PC-9 (cell line): ENCODE results near the gene CRYL1.

ENCODE experiments used
- EZH2 ChIP-seq: fragments of 200-600 bp; sonication (generic); IDR thresholded peaks from 2 replicates; pipeline ENCODE4 v1.8.0; 2017; ENCODE audit warnings: antibody characterized with exemption, low read depth
- TF ChIP-seq, protein P1 (sequence below): fragments of 200-600 bp; sonication (generic); conservative IDR thresholded peaks from 2 replicates; pipeline ENCODE4 v1.6.1; 2017; ENCODE audit warnings: mixed run types, antibody characterized with exemption, mild to moderate bottlenecking, moderate library complexity

DNA sequence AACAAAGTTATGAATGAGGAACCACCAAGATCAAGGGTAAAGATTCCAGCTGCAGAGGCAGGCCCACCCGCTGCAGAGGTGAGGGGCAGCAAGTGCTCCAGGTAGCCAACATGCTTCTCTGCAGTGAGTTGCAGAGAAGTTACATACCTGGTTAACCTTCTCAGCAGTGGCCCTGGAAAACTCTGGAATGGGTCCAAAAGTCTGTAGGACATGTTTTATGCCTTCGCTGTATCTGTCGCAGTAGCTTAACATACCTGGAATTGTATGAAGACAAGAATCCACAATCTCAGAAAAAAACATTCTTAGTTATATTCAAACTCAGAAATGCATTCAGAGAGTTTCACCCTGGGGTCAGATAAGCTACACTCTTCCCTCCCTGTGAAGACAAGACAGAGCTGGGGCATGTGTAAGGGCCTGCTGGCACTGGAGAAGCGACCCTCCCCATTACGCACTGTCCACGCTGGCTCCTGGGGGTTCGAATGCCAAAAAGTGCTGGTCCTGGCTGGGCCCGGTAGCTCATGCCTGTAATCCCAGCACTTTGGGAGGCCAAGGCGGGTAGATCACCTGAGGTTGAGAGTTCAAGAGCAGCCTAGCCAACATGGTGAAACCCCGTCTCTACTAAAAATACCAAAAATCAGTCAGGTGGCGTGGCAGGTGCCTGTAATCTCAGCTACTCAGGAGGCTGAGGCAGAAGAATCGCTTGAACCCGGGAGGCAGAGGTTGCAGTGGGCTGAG lies 121.0 kb downstream of the CRYL1 start:
- TF ChIP-seq, protein P1, sequence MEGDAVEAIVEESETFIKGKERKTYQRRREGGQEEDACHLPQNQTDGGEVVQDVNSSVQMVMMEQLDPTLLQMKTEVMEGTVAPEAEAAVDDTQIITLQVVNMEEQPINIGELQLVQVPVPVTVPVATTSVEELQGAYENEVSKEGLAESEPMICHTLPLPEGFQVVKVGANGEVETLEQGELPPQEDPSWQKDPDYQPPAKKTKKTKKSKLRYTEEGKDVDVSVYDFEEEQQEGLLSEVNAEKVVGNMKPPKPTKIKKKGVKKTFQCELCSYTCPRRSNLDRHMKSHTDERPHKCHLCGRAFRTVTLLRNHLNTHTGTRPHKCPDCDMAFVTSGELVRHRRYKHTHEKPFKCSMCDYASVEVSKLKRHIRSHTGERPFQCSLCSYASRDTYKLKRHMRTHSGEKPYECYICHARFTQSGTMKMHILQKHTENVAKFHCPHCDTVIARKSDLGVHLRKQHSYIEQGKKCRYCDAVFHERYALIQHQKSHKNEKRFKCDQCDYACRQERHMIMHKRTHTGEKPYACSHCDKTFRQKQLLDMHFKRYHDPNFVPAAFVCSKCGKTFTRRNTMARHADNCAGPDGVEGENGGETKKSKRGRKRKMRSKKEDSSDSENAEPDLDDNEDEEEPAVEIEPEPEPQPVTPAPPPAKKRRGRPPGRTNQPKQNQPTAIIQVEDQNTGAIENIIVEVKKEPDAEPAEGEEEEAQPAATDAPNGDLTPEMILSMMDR = no peak
- no peak for TF ChIP-seq EZH2
